Raji (cell line): Measurements from ENCODE around the gene FAM234B.

Source experiments
- POLR2A ChIP-seq: IDR thresholded peaks from 2 replicates; pipeline ENCODE4 v1.6.1; 2011; ENCODE audit warnings: low read depth, low read length, control low read depth; ENCODE audit not compliant: insufficient read depth

Gene FAM234B

DNA sequence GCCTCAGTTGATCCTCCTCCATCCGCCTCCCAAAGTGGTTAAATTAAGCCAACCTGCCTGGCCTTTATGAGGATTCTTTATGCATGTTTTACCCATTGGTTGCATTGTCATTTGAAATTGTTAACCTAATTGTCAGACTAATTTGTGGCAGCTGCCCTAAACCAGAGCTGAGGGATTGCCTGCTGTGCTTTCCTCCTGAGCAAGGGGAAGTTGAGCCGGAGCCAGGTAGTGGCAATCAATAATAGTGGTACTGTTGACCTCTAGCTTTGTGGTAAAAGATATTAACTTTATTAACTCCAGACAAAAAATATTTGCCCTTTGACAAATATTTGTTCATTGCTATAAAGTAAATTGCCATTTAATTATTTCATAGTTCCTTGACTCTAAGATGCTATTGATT is 38.5 kb upstream of the FAM234B start:
- no peak for TF ChIP-seq POLR2A

DNA sequence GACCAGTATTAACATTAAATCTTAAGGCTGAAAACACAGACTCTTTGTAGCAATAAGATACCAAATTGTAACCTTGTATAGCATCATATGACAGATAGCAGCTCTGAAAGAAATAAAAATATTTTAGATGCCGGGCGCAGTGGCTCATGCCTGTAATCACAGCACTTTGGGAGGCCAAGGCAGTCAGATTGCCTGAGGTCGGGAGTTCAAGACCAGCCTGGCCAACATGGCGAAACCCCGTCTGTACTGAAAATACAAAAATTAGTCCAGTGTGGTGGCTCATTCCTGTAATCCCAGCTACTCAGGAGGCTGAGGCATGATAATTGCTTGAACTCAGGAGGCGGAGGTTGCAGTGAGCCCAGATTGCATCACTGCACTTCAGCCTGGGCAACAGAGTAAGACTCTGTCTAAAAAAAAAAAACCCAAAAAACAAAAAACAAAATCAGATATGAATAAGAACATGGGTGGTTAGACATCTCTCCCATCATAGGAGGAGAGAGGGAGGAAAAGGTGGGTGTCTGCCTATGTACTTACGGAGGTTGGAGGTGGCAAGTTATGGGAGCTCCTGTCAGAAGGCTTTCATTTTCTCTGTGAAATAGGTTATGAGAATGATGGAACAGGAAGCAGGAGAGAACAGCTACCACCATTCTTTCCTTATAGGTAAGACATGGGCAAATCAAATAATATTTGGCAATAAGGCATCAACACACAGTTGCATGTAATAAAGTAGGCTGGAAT is 36.5 kb upstream of the FAM234B start:
- TF ChIP-seq POLR2A: no peak

- no peak for TF ChIP-seq POLR2A
These were observed 35.3 kb upstream of the FAM234B start for GRCh38 chr12:13008741-13009380.

GRCh38 chr12:13011098-13011497 is 33.1 kb upstream of the FAM234B start:
- TF ChIP-seq POLR2A: no peak

GRCh38 chr12:13022851-13023271 is 21.3 kb upstream of the FAM234B start:
- no peak for TF ChIP-seq POLR2A

DNA sequence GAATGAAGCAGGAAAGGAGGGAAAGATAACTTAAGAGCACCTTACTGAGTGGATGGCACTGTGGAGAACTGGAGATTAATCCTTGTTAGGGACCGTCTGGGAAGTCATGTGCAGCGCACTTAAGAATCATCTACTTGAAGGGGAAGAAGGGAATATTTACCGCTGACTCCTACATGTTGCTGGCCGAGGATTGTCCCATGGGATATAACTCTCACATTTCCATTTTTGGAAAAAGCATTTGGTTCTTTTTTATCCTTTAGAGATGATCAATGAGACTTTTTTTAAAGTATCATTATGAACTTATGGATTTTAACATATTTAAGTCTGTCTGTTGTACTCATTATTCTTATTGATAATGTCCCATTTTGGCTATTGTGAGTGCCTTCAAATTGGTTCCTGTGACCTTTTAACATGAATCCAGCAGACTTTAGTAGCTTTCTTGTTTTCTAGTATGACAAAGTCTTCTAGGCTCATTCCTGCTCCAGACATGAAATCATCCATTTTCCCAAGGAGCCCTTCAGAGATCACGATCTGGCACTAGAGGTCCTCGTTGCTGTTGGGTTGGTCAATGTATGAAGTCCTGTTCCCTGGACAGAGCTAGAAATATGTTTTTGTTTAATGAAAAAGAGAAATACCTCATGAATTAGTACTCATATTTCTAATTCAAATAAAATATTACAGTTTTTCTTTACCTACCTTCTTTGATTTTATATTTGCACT is 20.2 kb upstream of the FAM234B start:
- no peak for TF ChIP-seq POLR2A

- no peak for TF ChIP-seq POLR2A
These were observed 19.7 kb upstream of the FAM234B start for GRCh38 chr12:13024531-13024916.

GRCh38 chr12:13026286-13026685 is 17.9 kb upstream of the FAM234B start:
- no peak for TF ChIP-seq POLR2A

DNA sequence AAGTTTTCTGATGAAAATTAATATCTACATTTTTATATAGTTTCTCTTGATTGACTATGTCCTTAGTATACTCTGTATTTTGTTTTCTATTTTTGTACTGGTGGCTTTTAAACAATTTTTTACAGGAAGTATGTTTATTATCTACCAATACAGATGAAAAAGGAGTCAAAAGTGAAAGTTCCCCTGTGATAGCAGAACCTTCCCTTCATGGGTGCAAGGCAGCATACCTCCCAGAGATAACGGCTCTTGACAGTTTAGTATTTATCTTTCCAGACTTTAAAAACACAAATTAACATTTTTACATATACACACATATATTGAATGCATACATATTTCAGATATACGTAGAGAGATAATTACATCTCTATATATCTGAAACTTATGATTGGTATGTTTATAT is 17.1 kb upstream of the FAM234B start:
- no peak for TF ChIP-seq POLR2A

- no peak for TF ChIP-seq POLR2A
These were observed 16.7 kb upstream of the FAM234B start for GRCh38 chr12:13027508-13027907.

- no peak for TF ChIP-seq POLR2A
These were observed 15.2 kb upstream of the FAM234B start for GRCh38 chr12:13028825-13029570.

DNA sequence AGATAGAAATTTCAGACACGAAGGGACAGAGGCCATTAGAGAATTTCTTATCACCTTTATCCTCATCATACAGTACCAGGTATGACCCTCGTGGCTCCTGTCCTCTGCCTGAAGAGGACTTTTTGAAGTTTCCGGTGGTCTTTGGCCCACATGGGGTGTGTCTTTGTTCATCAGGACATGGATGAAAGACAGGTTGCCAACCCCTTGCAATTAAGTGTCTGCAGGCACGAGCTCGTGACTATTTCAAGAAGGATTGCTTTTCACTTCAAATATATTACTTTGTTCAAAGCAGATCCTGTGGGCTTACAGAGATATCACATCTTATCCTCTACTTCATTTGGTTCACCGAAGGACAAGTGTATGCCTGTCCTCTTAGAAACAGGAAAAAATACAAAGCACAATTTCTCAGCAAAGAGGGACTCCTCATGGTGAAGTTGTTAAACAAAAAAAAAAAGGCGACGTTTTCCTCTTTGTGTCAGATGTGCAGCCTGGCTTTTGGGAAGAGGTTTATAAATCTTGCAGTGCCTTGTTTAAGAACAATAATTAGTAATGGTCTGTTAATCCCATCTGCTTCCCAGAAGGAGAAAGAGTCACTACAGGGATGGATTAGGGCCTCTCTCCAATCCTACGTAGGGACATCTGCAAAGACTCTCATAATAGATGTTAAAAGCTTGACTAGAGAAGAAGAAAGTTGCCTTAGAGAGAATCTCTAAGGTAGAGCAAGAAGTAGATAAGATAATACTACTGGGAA is 13.5 kb upstream of the FAM234B start:
- no peak for TF ChIP-seq POLR2A

DNA sequence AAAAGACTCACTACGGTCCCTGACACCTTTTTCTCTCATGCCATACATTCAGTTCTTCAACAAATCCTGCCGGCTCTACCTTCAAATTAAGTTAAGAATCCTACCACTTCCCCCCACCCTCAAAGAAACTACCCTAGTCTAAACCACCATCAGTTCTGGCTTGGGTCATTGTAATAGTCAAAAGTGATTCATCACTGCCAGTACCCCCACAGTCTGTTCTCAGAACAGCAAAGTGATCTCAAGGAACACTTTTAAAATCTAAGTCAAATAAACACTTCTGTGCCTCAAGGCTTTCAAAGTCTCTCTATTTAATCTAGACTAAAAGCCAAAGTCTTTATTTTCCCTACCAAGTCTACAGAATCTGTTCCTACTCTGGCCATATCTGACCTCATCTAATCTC is 12.0 kb upstream of the FAM234B start:
- no peak for TF ChIP-seq POLR2A

DNA sequence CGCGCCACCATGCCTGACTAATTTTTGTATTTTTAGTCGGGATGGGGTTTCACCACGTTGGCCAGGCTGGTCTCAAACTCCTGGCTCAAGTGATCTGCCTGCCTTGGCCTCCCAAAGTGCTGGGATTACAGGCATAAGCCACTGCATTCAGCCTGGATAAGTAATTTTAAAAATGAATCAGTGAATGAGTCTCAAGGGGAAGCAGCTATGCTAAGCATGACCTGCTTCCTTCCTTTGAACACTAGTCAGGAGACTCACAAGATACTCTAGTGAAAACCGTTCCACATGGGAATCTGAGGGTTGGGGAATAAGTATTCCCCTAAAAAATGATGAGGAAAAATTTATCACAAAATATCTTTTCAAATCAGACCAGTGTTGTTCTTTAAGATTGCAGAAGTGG is 10.7 kb upstream of the FAM234B start:
- TF ChIP-seq POLR2A: no peak

DNA sequence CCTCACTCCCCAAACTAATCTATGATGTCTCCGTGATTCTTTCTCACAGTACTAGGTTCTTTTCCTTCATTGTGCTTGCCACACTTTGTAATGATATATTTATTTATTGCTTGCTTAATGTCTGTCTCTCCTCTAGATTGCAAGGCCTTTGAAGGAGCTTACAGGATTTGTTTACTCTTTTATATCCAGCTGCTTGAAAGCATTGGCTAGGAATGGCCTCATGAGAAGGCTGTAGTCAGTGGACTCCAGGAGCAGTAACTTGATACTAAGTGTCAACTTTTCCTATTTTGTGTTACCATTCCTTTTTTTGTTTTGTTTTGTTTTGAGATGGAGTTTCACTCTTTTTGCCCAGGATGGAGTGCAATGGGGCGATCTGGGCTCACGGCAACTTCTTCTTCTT is 7.3 kb upstream of the FAM234B start:
- no peak for TF ChIP-seq POLR2A
